ENCODE results near the gene PLCXD1. TPM values are rescaled to one million over a fixed set of nuclear protein-coding genes. Genes with fewer than 3 reads are reported as not detected.

The PLCXD1 gene
- total and polyA plus RNA-seq, 9 of the 15 experiments (the other 6 are each of a cell fraction or from before 2014, with no cell fraction given), result 6.0 to 60.2 (median 39.5) TPM

GRCh38 chrX:276581-277201 is 4.5 kb upstream of the PLCXD1 start:
- FAIRE-seq (no peak), DNase-seq (ENCODE audit: extremely low read depth in 1 of 4, low spot score in 3 of 4) (peak; percentile 27 to 46 (median 40)), ATAC-seq (peak; percentile 52)
- in situ Hi-C loops (cut with MboI) (no loop called here), intact Hi-C loops (cut with micrococcal nuclease) (no loop called here)
- 8% methylated on average over 18 of the region's 49 CpGs for WGBS (ENCODE audit: insufficient coverage, low coverage, missing lambda C conversion rate)
- peak overlapping the region; percentile 75 for H3K4me2 ChIP-seq (ENCODE audit: insufficient read depth, low read length)
- no peaks in the 10 kb centered on the region for H3K36me3 ChIP-seq (ENCODE audit: control insufficient read depth, insufficient read depth, low read length)
- H3K4me3 ChIP-seq, result peak overlapping the region; percentile 46
- H3K4me1 ChIP-seq (replicated peaks in 1 of 2; ENCODE audit: control insufficient read depth in 2 of 2, insufficient read depth in 2 of 2, low read length in 2 of 2), result peaks cover 4 to 35% of the 10 kb centered on the region in 2 experiments; a peak in 4 of 5 replicates
- peak overlapping the region; percentile 48; the same call in 2 of the 3 replicates for H3K27ac ChIP-seq (ENCODE audit: extremely low read depth, low read depth, low read length)
- H3K9ac ChIP-seq (ENCODE audit: insufficient read depth in 1 of 2, low read depth in 2 of 2, low read length in 2 of 2), result peak overlapping the region; percentile 62 to 93; a peak in 3 of 4 replicates
- no peaks in the 10 kb centered on the region for H3K9me1 ChIP-seq (ENCODE audit: control insufficient read depth, insufficient read depth, low read length)
- POLR2A ChIA-PET, result no interaction called here
- H2AFZ ChIP-seq (ENCODE audit: low read depth, low read length), result peak overlapping the region; percentile 57
- H3K27me3 ChIP-seq (ENCODE audit: control insufficient read depth in 2 of 2, insufficient read depth in 2 of 2, low read length in 2 of 2), result no peaks in the 10 kb centered on the region
- peaks cover 5% of the 10 kb centered on the region for H3K79me2 ChIP-seq (ENCODE audit: control insufficient read depth, insufficient read depth, low read length)
- no peaks in the 10 kb centered on the region for H4K20me1 ChIP-seq (replicated peaks; ENCODE audit: control insufficient read depth, insufficient read depth, low read length)
- CTCF ChIA-PET (ENCODE audit: low intra/inter-chr PET ratio), result no interaction called here
- H3K9me3 ChIP-seq (replicated peaks; ENCODE audit: control insufficient read depth, insufficient read depth, low read depth, low read length), result no peaks in the 10 kb centered on the region
- BruUV-seq (replicated peaks), result TSS peak; percentile 51
- TF ChIP-seq LCOR (CRISPR knock-in tag; IDR thresholded peaks at IDR 0.05) (0 out of 2 replicates have a peak, but pooled peaks have one; percentile 32), SREBF1 (IDR thresholded peaks at IDR 0.05; ENCODE audit: borderline replicate concordance, low read depth, low read length) (no peak), ZBTB17 (CRISPR knock-in tag; IDR thresholded peaks at IDR 0.05) (no peak), POLR2AphosphoS2 (IDR thresholded peaks at IDR 0.05; ENCODE audit: low read length) (no peak), RERE (CRISPR knock-in tag; IDR thresholded peaks at IDR 0.05; ENCODE audit: borderline replicate concordance) (0 out of 2 replicates have a peak, but pooled peaks have one; percentile 31), E2F6 (IDR thresholded peaks at IDR 0.05; ENCODE audit: borderline replicate concordance in 1 of 2, extremely low read depth in 1 of 2, insufficient read depth in 1 of 2, insufficient read length in 1 of 2, low read depth in 1 of 2, low read length in 1 of 2, poor library complexity in 1 of 2, severe bottlenecking in 1 of 2) (peak; percentile 61 to 89), ZSCAN32 (CRISPR knock-in tag; IDR thresholded peaks at IDR 0.05) (peak; percentile 38; the same call in 1 of the 2 replicates), PKNOX1 (IDR thresholded peaks at IDR 0.05) (peak; percentile 48; the same call in 1 of the 2 replicates), ZBTB7A (IDR thresholded peaks at IDR 0.05; ENCODE audit: borderline replicate concordance, control insufficient read depth, low read depth, low read length) (peak; percentile 39; the same call in 1 of the 2 replicates), ATF1 (CRISPR knock-in tag; IDR thresholded peaks at IDR 0.05) (no peak), ATF1 (tag; IDR thresholded peaks at IDR 0.05) (peak; percentile 30; the same call in 1 of the 2 replicates), TFAP4 (CRISPR knock-in tag; IDR thresholded peaks at IDR 0.05; ENCODE audit: borderline replicate concordance) (peak; percentile 67; the same call in 1 of the 2 replicates)
